Uterus (tissue), 4 donors: ENCODE results near the gene FAM180A. TPM values are rescaled to one million over a fixed set of nuclear protein-coding genes. Genes with fewer than 3 reads are reported as not detected.

ENCODE experiments used
- DNase-seq, 2 donors: peaks; one replicate each; pipeline ENCODE4 v3.0.0-alpha.2; 2019 to 2020
- H3K27ac ChIP-seq, 2 donors: fragments of 200-600 bp; sonication (generic); 1 replicate in 1 of 2; 2 replicates in 1 of 2; pipeline ENCODE4 v1.5.1; 2016 to 2018
- H3K27me3 ChIP-seq, 2 donors: fragments of 200-600 bp; sonication (generic); one replicate each; pipeline ENCODE4 v1.5.1; 2018 to 2019; ENCODE audit warnings: control low read depth in 1 of 2
- H3K36me3 ChIP-seq, 2 donors: fragments of 200-600 bp; sonication (generic); one replicate each; pipeline ENCODE4 v1.5.1; 2019; ENCODE audit warnings: control low read depth in 1 of 2
- H3K4me1 ChIP-seq, 2 donors: fragments of 200-600 bp; sonication (generic); one replicate each; pipeline ENCODE4 v1.5.1; 2018 to 2019; ENCODE audit warnings: control low read depth in 1 of 2
- H3K4me3 ChIP-seq, 2 donors: fragments of 200-600 bp; sonication (generic); 1 replicate in 1 of 2; 2 replicates in 1 of 2; pipeline ENCODE4 v1.5.1; 2018 to 2019; ENCODE audit warnings: mild to moderate bottlenecking in 1 of 2
- H3K9me3 ChIP-seq, 2 donors: fragments of 200-600 bp; sonication (generic); one replicate each; pipeline ENCODE4 v1.5.1; 2019; ENCODE audit warnings: control low read depth in 1 of 2
- POLR2A ChIP-seq, 2 donors: fragments of 450-650 bp; IDR thresholded peaks; one replicate each; pipeline ENCODE4 v1.6.1; 2016; ENCODE audit warnings: antibody characterized with exemption in 2 of 2, mild to moderate bottlenecking in 1 of 2, moderate library complexity in 1 of 2
- intact Hi-C: fragments of 100-400 bp; cut with DNase I; formaldehyde crosslinking; loops from one replicate; pipeline ENCODE4 v1.15.1; 2023; ENCODE audit warnings: low total_unique reads
- total RNA-seq, 4 donors: library from RNA; depleted of rRNA in 3 of 4; stranded (reverse); fragments of >200 nt in 3 of 4; gene quantifications; one replicate each; pipeline versions ENCODE4 v1.1.0 to v1.2.4, GENCODE V29; 2014 to 2023
- TF ChIP-seq, protein P1 (sequence below), 4 experiments: fragments of 200-600 bp in 2 of 4; fragments of 450-650 bp in 2 of 4; sonication (generic) in 2 of 4; IDR thresholded peaks; one replicate each; pipeline ENCODE4 v1.5.1; 2016 to 2019; ENCODE audit warnings: antibody characterized with exemption in 4 of 4, mild to moderate bottlenecking in 2 of 4, moderate library complexity in 1 of 4
- donor health status: DM: yes; HTN: yes; CAD: no.

Gene FAM180A
- total RNA-seq, 4 donors from 2014 or later = 0.51 to 12.6 (median 6.3) TPM; not detected in 1

DNA sequence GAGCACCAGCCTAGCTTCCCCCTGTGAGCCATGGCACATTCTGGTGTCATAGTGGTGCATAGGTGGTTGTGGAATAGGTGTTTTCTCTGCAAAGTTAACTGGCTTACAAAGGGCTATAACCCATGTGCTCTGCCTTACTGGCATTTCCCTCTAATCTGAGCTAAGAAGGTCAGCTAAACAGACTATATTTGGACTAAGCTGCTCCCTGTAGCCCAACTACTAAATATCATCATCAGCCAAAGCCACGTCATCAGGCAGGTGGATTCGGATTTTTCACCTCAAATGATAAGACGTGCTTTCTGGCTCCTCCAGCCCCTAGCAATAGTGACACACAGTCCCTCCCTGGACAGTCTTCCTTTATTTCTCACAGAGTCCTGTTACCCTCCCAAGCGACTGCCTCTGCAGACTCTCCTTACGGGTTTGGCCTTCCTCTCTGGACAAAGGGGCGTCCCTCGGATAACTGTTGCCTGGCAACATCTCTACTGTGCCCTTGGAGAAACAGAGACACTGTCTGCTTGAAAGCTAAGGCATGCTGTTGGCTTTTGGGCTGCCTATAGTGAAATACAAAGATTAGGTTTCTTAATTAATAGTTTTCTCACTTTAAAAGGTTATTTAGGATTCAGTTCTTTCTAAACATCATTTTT is 29.7 kb downstream of the FAM180A start:
- Histone ChIP-seq H3K27ac (no peak overlapping the region), H3K4me3 (no peak overlapping the region), H3K9me3 (no peaks in the 10 kb centered on the region), H3K27me3 (no peaks in the 10 kb centered on the region), H3K4me1 (no peaks in the 10 kb centered on the region), H3K36me3 (no peaks in the 10 kb centered on the region)
- intact Hi-C loops = no loop called here
- TF ChIP-seq, protein P1, sequence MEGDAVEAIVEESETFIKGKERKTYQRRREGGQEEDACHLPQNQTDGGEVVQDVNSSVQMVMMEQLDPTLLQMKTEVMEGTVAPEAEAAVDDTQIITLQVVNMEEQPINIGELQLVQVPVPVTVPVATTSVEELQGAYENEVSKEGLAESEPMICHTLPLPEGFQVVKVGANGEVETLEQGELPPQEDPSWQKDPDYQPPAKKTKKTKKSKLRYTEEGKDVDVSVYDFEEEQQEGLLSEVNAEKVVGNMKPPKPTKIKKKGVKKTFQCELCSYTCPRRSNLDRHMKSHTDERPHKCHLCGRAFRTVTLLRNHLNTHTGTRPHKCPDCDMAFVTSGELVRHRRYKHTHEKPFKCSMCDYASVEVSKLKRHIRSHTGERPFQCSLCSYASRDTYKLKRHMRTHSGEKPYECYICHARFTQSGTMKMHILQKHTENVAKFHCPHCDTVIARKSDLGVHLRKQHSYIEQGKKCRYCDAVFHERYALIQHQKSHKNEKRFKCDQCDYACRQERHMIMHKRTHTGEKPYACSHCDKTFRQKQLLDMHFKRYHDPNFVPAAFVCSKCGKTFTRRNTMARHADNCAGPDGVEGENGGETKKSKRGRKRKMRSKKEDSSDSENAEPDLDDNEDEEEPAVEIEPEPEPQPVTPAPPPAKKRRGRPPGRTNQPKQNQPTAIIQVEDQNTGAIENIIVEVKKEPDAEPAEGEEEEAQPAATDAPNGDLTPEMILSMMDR (IDR thresholded peaks at IDR 0.05) = no peak
- no peak for TF ChIP-seq POLR2A (IDR thresholded peaks at IDR 0.05)
- no peak for DNase-seq

DNA sequence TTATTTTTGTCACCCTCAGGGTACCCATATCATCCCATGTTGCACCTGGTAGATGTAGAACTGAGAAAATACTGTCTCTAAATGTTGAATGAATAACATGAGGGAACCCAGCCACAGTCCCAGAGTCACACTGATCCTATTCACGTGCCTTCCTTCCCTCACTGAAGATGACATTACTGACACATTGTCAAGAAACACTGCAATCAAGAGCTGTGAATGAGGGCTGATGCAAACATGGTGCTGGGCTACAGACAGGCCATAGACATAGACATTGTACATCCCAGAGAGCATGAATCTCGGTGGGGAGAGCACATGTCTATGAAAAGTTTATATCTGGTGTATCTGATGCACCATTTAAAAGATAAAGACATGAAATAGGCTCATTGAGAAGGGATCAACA is 30.4 kb downstream of the FAM180A start:
- Histone ChIP-seq H3K27ac (no peak overlapping the region), H3K27me3 (no peaks in the 10 kb centered on the region), H3K4me3 (no peak overlapping the region), H3K36me3 (no peaks in the 10 kb centered on the region), H3K9me3 (no peaks in the 10 kb centered on the region), H3K4me1 (no peaks in the 10 kb centered on the region)
- intact Hi-C loops = no loop called here
- no peak for TF ChIP-seq POLR2A (IDR thresholded peaks at IDR 0.05)
- TF ChIP-seq, protein P1 (IDR thresholded peaks at IDR 0.05) = no peak
- DNase-seq = no peak

DNA sequence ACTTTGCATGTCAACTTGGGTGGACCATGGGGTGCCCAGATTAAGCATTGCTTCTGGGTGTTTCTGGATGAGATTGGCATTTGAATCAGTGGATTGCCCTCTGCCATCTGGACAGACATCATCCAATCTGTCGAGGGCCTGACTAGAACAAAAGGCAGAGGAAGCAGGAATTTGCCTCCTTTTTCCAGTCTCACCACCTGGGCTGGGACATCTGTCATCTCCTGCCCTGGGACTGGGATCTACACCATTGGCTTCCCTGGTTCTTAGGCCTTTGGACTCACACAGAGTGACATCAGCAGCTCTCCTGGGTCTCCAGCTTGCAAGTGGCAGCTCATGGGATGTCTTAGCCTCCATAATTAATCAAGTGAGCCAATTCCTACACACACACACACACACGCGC is 30.9 kb downstream of the FAM180A start:
- intact Hi-C loops = no loop called here
- no peaks in the 10 kb centered on the region for H3K4me1 ChIP-seq
- no peak for DNase-seq
- no peaks in the 10 kb centered on the region for H3K27me3 ChIP-seq
- no peak overlapping the region for H3K4me3 ChIP-seq
- H3K9me3 ChIP-seq = no peaks in the 10 kb centered on the region
- no peak for TF ChIP-seq POLR2A (IDR thresholded peaks at IDR 0.05)
- TF ChIP-seq, protein P1 (IDR thresholded peaks at IDR 0.05) = no peak
- H3K36me3 ChIP-seq = no peaks in the 10 kb centered on the region
- no peak overlapping the region for H3K27ac ChIP-seq

DNA sequence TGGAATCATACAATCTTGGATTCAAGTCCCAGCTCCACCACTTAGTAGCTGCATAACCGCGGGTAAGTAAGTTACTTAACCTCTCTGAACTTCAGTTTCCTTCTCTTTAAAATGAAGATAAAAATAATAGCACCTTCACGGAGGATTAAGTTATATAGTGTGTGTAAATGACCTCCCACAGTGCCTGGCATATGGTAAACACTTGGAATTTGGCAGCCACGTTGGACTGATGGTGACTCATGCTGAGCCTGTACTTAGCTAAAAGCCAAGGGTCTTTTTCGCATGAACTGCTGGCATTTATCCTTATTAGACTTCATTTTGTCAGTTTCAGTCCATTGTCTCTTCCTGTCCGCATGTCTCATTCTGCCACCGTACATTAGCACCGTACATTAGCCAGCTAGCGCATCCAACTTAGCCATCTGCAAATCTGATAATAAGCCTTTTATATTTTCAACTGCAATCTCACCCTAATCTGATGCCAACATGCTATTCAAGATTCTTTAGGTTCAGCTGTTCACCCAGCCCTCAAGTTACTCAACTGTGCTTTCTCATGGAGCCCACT is 31.9 kb downstream of the FAM180A start:
- intact Hi-C loops = no loop called here
- DNase-seq = no peak
- TF ChIP-seq, protein P1 (IDR thresholded peaks at IDR 0.05) = no peak
- TF ChIP-seq POLR2A (IDR thresholded peaks at IDR 0.05) = no peak
- H3K27ac ChIP-seq = no peak overlapping the region
- no peak overlapping the region for H3K4me3 ChIP-seq
- no peaks in the 10 kb centered on the region for H3K27me3 ChIP-seq
- no peaks in the 10 kb centered on the region for H3K36me3 ChIP-seq
- no peaks in the 10 kb centered on the region for H3K9me3 ChIP-seq
- no peaks in the 10 kb centered on the region for H3K4me1 ChIP-seq

DNA sequence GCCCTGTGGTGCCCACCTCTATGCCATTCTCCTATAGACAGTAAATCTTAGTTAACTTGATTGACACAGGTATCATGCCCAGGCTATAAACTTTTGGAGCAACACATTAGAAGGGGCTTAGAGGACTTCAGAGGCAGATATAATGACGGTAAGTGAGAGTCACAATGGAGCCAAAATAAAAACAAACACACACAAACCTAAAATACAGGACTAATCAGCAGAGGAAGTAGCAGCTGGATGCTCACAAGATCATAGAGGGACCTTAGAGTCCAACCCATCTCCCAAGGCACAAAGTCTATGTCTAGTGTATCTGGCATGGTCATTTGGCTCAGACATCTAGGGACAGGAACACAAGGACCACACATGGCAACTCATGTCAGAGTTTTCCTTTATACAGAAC is 32.9 kb downstream of the FAM180A start:
- H3K9me3 ChIP-seq = no peaks in the 10 kb centered on the region
- H3K4me3 ChIP-seq = no peak overlapping the region
- no peak overlapping the region for H3K27ac ChIP-seq
- no peaks in the 10 kb centered on the region for H3K27me3 ChIP-seq
- H3K36me3 ChIP-seq = no peaks in the 10 kb centered on the region
- no peak for TF ChIP-seq POLR2A (IDR thresholded peaks at IDR 0.05)
- TF ChIP-seq, protein P1 (IDR thresholded peaks at IDR 0.05) = no peak
- H3K4me1 ChIP-seq = no peaks in the 10 kb centered on the region
- intact Hi-C loops = no loop called here
- DNase-seq = no peak
